GM19328 (cell line): ENCODE data around the gene KCNH1.

Experiments
- ATAC-seq: cut with Tn5 transposase; IDR thresholded peaks from one replicate; pipeline ENCODE4 v1.9.1; 2021; ENCODE audit warnings: mild to moderate bottlenecking, moderate library complexity; ENCODE audit not compliant: unreplicated experiment

The KCNH1 gene

DNA sequence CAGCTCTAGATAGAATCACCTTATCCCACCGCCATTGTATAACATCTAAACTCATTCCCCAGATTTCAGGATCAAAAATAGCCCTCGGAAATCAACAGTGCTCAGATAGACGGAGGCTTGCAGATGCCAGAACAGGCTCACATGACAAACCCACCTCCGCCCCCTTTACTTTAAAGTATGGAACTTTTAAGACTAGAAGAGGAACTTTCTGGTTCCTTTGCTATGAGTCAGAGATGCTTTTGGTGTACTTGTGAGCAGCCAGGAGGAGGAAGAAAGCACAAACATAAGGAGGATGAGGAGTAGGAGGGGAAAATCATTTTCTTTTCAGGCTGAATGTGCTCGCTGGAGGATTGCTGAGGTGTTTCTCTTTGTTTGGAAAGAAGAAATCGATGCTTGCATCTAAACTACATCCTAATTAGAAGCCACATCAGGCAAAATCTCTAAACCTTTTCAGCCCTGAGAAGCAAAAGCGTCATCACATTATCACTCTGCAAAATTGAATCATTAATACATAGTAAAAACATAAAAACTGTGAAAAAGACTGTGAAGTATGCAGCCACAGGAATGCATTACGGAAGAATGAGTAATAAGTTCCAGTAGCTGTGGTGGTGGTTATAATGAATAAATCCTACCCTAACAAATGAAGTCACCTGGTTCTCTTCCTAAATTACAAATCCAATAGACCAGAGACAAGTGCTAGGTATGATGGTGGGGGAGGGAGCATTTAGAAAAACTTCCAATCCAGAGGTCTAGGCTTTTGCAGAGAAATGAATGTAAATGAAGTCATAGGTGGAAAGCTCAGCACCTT, 251.3 kb downstream of the KCNH1 start:
- ATAC-seq, result no peak

DNA sequence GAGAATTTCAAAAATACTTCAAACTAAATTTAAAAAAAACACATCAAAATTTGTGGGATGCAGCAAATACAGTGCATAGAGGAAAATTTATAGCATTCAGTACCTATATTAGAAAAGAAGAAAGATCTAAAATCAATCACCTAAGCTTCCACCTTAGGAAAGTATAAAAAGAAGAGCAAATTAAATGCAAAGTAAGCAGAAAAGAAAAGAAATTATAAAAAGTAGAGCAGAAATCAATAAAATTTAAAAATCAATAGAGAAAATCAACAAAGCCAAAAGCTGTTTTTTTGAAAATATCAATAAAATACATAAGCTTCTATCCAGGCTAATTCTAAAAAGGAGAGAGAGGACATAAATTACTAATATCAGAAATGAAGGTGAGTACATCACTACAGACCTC, 255.4 kb downstream of the KCNH1 start:
- no peak for ATAC-seq

DNA sequence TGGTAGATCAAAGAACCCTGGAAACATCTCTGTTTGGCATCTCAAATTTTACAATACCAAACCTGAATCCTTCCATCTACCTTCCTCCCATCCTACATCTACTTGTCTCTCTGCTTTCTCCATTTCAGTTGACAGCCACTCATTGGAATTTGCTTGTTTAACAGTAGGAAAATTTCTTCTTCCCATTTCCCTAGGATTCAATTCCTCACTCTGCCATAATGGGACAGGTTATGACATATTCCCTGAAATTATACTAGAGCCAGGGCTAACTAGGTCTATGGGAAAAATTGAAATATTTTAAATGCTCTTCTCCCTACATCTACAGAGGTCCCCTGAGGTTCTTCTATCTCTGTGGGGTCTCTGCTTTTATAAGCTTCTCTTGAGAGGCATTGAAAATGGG, 257.7 kb downstream of the KCNH1 start:
- no peak for ATAC-seq

DNA sequence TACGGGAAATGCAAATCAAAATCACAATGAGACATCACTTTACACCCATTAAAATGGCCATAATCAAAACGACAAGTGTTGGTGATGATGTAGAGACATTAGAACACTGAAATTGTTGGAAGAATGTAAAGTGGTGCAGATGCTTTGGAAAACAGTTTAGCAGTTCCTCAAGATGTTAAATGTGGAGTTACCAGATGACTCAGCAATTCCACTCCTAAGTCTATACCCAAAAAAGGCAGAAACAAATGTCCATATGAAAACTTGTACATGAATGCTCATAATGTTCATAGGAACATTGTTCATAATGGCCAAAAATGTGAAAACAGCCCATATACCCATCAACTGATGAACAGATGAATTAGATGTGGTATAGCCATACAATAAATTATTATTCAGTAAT, 267.4 kb downstream of the KCNH1 start:
- no peak for ATAC-seq

DNA sequence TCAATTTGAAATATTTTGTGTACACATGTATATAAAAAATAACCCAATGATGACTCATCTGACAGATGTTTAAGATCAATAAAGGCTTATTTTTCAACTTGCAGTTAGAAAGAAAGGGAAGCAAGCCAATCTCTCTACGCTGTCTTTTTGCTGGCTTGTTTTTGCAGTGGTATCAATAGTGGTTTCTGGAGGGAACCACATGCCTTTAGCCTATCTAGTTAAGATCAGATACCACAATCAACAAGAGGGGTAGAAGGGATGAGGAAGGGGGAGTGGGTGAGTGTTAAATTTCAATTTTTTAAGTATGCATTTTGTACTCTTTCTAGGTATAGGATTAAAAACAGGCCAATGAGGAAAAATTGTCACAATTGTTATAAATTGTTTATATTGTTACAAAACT, 276.2 kb downstream of the KCNH1 start:
- no peak for ATAC-seq

DNA sequence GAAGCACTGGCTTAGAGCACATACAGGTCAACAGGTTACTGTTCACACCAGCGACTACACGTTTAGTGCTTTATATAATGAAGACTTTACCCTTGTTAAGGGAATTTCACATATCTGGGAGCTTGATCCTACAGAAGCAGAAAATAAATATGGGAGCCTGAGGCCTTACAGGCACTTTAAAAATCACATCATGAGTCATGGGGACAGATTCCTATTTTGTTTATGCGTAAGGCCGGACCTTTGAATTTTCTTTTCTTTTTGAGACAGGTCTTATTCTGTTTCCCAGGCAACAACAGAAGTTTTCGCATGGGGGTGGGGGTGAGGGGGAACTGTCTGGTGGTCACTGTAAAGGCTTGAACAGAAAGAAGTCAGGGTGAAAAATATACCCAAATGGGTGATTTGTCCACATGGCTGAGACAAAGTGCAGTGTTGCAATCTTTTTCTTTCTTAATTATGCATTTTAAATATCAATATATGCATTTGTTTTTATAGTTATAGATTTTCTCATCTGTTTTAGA, 276.7 kb downstream of the KCNH1 start:
- no peak for ATAC-seq

DNA sequence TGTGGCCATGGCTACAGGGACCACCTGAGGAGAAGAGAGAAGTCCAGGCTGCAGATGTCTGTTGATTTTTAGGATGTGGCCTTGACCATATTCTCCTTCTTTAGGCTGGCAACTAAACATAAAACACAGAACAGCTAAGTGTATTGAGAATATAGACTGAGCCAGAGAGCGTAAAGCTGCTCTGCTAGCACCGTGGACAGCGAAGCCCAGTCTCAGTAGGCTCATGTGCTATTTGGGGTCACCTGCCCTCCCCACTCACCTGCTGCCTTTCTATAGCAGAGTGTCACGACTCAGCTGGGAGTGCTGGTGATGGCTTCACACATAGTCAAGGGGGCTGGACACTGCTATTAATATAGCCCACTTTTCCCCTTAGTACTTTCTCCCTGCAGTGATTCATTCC, 278.5 kb downstream of the KCNH1 start:
- no peak for ATAC-seq

DNA sequence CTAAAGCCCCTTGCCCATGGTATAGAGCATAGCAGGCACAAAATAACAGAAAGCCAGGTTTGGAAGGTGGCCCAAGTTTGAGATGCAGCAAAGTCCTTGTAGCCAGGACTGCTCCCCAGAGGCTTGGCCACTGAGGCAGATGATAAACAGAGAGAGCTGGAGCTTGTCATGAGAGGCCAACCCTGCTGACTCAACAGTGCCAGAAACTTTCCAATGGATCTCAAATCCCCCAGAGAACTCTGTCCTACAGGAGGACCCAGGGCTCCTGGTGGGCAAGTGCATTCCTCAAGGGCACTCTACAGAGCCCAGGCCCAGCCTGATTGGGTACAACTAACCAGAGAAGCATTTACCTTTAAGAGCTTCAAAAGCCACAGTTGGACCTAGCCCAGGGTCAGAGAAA, 280.7 kb downstream of the KCNH1 start:
- no peak for ATAC-seq

DNA sequence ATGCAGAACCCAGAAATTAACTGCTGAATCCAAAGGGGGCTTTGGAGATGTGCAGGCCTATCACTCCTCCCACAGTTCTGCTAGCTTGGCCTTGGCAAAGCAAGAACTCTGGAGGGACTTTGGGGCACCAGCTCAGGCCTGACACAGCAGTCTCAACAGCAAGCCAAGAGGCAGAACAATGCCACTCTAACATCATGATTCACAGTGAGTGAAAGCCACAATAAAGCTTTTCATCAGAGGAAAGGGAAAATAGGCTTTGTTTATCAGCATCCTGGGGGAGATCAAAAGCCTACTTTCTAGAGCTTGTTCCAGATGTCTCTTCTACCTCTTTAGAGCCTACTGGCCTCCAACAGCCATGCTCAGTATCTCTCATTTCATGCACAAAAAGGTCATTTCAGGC, 283.4 kb downstream of the KCNH1 start:
- ATAC-seq, result no peak

DNA sequence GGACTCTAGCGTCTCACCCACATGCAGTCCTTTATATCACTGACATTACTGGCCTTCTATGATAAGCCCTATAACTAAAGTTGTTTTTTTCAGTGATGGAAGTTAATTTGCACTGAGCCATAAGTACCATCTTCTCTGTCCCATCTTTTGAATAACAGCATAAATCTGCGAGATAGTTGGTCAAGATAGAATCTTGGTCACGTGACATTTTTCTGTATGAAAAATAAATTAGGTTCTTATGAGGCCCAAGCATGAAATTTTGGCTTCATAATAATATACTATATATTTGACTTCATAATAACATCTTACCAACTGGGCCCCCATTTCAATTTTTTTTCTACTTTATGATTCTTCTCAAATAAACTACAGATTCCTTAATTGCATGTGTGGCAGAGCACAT, 285.5 kb downstream of the KCNH1 start:
- no peak for ATAC-seq

DNA sequence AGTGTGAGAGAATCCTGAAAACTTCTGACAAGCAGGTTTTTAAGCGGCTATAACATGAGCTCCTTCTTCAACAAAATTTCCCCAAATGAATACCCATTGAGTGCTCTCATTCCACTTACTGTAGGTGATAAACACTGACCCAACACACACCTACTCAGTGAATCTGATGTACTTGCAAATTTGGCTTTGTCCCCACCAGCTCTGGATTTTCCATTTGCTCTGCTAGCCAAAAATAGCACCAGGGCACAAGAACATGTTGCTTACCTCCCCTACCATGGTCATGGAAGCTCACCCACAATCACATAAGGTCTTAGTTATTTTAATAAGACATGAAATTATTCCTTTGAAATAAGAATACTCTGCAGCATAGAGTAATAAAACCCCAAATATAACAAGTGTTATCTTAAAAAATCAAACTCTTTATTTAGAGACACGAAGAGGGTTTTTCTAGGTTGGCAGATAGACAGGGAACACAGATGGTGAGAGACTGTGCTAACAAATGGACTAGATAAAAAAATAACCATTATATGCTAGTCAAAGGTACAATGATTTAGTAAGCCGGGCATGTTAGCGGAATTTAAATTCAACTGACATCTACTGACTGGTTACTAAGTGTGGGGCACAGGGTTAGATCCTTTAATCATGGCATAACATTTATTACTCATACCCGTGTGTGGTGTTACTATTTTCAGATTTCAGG, 291.9 kb downstream of the KCNH1 start:
- ATAC-seq, result no peak

DNA sequence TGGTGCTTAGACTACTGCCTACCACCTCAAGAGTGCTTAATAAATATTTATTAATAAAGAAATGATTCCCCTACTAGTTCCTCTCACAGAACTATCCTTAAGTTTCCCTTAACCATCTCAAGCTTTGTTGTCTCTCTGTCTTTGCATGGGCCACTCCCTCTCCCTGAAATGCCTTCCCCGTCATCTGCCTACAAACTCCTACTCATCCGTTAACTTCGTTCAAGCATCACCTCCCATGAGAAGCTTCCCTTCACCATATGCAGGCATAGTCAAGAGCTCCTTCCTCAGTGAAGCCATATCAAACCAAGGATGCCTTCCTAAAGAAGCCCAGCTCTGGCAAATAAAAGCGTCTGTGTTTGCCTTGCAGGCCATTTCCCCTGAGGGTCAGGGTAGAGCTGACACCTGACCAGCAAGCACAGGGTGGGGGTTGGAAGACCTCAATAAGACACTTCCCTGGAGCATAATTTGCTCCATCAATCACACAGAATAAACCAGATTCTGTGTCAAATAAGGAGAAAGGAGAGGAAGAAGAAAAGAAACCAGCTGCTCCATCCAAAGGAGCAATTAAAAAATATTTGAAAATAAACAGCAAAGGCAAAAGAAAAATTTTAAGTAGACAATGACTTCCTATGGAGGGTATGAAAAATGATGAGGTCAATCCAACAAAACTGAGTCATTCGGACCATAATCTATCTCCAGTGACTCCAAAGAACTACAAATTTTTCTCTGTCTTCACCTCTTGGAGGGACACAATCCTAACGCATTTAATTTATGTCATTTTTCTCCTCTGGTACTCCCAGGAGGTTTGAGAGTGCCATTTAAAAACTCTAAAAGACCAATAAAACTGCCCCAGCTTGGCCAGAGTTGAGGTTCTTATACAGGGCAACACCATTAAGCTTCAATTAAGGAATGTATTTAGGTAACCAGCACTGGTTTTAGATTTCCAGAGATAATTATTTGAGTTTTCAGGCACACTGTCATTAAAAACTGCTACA, 303.6 kb downstream of the KCNH1 start:
- ATAC-seq, result no peak

DNA sequence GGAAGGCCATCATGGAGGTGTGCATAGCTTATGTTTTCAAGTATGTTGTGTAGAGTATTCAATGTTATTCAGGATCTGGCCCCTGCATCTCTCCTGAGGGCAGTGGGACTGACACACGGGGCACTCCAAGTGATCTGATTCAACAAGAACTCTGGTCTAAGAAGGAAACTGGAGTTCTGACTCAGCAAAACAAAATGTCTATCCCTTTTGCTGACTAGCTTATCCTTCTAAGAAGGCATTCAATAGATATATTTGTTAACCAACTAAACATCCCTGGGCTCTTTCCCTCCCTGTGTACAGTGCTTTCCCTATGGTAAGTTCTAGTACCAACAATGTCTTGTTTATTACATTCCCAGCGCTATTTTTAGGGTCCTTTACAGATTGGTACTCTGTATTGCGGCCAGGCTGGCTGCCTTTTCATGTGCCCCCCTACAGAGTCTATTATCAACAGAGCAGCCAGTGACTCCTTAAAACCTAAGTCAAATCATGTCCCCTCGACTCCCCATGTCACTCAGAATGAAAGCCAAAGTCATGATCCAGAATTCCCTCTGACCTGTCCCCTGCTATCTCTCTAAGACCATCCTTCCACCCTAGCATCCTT, 304.9 kb downstream of the KCNH1 start:
- no peak for ATAC-seq

DNA sequence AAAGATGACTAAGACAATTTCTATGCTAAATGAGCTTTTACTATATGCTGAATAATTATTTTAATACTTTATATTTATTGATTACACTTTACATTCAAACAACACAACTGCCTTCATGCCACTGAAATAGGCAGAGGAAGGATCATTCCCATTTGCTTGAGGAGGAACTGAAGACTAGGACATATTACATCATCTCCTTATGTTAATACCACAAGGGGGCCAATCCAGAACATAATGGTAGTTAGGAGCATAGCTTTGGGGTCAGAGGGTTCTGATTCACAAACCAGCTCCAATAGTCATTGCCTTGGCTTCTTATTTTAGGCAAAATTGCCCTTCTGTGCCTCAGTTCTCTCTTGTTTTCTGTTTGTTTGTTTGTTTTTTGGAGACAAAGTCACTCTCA, 306.5 kb downstream of the KCNH1 start:
- ATAC-seq, result no peak

DNA sequence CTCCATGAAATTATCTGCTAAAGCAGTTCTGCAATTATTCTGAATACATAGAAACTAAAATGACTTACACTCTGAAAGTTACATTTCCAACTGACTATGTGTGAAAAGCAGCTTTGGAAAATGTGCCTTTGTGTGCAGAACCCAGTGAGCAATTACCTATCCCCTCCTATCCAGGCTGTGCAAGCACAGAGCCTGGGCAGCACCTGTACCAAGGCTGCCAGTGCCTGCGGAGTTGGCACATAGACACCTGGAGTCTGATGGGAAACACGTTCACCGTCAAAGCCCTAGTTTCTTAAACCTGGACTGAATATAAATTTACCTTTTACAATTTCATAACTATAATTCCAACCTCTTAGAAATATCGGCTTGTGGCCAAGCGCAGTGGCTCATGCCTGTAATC, 307.3 kb downstream of the KCNH1 start:
- no peak for ATAC-seq

DNA sequence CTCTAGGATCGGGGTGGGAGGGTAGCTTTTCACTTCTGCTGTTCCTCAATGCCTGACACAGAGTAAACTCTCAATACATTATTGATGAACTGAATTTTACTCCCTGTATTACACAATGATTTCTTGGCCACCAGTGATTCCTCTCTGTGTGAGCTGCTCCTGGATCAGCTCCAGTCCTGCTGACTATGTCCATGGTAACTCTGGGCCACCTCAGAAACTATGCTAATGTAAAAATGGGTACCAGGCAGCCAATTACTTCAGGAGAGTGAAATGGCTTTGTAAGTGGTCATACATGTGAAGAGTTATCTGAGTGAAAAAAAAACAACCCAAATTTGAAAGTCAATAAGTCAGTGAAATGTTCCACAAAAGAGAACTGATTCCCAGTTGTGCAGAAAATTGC, 311.0 kb downstream of the KCNH1 start:
- ATAC-seq, result no peak

DNA sequence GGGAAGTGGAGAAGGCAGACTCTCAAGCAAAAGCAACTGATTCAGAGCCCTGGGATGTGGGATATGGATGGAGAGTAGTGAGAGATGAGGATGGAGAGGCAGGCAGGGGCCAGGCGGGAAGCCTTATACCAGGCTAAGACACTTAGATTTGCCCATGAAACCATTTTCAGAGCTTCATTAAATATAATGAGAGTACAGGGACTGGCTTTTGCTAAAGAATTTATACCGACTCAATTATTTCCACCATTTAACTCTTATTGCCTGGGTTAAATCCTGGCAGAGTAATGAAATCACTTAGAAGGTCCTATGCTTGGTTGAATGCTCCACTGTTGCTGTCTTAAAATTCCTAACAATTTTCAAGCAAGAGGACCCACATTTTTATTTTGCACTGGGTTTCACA, 311.7 kb downstream of the KCNH1 start:
- no peak for ATAC-seq

DNA sequence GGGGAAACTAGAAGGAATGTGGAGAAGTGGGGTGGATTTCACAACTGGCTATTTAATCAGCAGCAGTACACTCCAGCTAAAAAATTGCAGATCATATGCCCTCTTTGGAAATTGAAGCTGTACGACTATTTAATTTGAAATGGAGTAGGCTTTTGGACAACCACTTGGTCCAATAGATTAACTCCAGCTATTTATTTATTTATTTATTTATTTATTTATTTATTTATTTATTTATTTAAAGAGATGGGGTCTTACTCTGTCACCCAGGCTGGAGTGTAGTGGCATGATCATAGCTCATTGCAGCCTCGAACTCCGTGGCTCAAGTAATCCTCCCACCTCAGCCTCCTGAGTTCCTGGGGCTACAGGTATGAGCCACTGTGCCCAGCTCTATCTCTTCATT, 312.3 kb downstream of the KCNH1 start:
- no peak for ATAC-seq

DNA sequence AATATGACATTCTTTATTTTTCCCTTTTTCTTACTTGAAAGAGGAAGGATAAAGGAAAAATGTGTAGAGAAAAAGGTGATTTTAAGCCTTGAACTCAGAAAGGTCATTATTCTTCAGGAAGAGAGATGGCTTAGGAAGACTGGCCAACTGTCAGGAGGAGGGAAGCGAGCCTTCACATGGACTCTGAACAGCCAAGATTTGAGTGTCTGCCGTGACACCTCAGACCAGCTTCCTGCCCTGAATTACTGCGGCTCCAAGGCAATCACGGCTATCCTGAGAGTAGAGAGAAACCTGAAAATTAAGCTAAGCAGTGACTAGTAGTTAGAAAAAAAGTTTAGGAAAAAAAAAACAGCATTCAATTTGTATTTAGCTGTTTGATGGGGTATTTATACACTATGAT, 314.7 kb downstream of the KCNH1 start:
- ATAC-seq, result no peak

DNA sequence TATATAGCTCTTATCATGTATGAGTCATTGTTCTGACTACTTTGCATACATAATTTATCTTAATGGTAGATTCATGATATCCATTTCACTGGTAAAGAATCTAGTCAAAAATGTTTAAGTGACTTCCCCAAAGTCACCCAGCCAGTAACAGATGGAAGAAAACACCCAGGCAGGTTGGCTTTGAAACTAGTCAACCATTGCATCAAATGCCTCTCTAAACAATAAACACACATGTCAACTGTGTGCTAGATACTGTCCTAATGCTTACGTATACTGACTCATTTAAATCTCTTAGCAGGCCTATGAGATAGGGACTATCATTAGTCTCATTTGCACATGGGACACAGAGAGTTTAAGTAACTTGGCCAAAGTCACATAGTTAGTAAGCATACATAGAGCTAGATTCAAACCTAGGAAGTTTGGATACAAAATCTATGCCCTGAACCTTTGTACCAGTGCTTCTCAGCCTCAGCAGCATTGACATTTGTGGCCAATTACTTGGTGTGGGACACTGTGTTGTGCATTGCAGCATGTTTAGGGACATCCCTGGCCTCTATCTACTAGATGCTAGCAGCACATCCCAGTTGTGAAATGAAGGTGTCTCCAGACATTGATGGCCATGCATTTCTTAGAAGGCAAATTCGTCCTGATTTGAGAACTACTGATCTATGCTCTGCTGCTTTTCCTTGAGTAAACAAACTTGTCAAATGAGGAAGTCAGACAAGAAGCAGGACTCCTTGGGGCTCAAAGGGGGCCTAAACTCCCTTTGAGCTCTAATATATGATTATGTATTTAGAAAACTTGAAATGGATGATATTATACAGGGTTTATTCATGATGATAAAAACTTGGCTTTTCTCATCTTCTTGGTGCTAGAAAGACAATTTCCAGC, 316.3 kb downstream of the KCNH1 start:
- ATAC-seq, result no peak
